ENCODE results near the gene NDUFC1.
"Not testable (repeated sequence)": the region's sequence is repeated elsewhere in the genome, so short reads cannot be mapped to it uniquely, and the experiment has no call there.

NDUFC1 gene

DNA sequence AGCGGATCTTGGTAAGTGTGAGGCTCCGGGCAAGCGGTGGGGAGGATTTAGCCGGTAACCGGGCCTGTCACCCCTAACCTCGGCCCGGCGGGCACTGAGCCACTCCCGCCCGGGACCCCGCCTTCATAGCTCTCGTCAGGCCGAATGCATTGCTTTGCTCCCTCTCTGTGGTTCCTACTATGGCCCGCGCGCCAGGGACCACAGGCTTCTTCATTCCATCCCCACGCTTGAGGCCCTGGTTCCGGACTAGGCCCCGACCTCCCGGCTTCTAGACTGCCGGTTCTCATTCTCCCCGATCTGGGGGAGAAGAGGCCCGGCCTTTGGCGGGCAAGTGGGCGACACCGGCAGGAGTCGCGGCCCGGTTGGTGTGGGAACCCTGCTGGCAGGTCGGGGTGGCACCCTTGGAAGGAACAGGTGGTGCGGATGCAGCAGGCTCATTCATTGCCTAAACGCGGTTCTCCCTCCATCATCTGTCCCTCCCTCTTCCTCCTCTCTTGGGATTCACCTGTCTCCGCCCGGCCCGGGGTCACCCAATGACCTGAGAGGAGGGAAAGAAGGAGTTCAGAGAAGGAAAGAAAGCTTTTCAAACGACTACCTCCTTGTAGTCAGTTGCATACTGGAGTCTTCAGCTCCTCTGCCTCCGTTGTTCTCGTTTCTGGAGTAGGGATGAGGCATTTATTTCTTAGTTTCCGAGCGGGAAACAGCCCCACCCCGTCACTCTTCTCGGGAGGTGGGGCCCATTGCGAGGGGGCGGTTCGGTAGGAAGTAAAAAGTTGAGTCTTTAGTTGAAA is at the start of gene NDUFC1:
Gene NDUFC1 (minus strand): TSS at position 657 of the 791 bp plus-strand sequence. CDS start 6,679 bp downstream, outside the sequence.
- peak; percentile 54 for DNase-seq (ENCODE audit: low spot score)

DNA sequence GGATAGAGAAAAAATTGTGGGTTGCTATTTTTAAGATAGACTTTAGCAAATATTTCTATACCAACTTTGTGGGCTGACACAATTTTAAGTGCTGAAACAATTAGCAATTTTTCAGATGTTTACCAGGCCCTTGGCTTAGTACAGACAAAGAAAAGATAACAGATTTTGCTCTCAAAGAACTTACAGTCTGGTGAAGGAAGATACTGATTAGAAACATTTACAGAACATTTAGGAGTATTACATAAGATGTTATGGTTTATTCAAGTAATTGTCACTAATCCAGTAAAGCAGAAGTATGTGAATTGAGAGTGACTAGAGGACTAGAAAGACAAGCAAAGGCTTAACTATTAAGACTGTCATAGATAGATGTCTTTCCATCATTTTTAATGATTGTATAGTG is 35.3 kb upstream of the NDUFC1 start:
- DNase-seq (ENCODE audit: low spot score), result no peak

DNA sequence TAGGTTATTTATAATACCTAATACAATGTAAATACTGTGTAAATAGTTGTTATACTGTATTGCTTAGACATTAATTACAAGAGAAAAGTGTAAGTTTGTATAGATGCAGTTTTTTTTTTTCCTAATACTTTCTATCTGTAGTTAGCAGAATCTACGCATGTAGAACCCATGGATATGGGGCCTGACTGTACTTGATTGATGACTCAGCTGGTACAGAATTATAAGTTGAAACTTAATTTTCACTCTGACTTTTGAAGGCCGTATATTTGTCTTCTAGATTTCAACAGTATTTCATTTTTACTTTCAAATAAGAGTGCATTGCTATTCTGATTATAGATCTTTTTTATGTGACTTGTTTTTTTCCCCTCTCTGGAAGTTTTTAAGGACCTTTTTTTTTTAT is 30.8 kb upstream of the NDUFC1 start:
- DNase-seq (ENCODE audit: low spot score), result no peak

DNA sequence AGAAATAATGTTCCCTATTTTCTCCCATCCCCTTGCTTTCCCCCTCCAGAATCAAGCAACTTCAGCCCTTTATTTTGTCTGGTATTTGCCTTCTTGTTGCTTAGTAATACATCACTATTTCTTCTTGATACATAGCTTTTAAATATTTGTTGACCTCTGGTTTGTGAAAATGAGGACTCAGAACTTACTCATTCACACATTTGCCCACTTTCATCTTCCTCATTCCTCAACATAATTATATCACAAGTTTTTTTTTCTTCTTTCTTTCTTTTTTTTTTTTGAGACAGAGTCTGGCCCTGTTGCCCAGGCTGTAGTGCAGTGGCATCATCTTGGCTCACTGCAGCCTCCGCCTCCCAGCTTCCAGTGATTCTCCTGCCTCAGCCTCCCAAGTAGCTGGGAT is 28.9 kb upstream of the NDUFC1 start:
- no peak for DNase-seq (ENCODE audit: low spot score)

DNA sequence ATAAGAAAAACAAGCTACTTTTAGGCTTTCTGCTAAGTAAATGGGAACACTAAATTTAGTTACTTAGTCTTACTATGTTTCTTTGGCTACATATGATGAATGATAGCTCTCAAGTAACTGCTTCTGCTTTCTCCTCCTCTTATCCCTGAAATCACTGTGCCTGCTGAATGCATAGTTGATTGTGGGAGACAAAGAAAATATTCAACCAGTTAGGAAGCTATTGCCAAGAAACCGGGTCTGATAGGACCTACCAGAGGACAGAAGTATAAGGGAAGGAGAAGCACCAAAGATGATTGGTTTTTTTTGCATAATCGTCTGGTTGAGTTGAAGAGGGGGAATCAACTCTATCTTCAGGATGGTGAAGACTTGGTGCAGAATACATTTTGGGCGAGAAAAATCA is 28.0 kb upstream of the NDUFC1 start:
- DNase-seq (ENCODE audit: low spot score), result no peak

DNA sequence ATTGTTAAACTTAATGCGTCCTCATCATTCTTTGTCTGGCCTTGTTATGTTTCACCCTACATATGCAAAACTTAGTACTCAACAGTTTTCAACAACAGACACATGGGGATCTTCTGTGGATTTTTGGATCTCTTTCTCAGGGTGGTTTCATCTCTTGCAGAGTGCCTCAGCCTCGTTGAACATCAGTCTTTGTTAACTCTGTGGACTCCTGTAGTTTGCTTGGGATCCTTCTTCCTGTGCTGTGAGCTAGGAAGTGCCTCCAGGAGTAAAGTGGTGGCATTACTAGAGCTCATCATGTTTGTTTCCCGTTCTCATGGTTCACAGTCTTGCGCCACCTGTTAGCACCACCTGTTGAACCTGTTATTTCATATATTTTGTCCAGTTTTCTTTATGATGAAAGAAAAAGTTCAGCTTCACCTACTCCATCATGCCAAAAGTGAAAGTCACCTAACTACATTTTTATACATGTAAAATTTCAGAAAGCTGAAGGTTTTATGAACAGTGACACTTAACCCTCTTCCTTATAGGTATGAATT is 27.5 kb upstream of the NDUFC1 start:
- no peak for DNase-seq (ENCODE audit: low spot score)

DNA sequence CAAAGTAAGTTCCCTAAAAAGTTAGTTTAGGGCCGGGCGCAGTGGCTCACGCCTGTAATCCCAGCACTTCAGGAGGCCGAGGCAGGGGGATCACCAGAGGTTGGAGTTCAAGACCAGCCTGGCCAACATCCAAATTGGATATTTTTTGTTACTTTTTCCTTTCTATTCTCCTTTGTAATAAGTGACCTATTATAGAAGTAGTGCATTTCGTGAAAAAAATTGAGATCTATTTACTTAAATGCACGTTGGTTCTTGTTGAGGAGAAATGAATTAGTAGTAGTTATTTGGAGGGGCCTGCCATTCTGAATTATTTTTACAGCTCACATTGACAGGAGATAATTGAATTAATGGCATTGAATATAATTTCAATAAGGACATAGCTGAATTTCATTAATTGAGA is 22.3 kb upstream of the NDUFC1 start:
- no peak for DNase-seq (ENCODE audit: low spot score)

DNA sequence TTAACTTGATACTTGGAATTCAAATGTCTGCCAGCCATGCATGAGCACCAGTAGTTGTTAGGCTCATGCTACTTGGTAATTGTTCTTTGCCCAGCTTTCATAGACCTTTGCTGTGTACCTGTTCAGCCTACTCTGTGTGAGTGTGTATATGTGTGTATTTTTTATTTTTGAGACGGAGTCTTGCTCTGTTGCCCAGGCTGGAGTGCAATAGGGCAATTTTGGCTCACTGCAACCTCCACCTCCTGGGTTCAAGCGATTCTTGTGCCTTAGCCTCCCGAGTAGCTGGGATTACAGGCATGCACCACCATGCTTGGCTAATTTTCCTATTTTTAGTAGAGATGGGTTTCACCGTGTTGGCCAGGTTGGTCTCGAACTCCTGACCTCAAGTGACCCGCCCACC is 20.3 kb upstream of the NDUFC1 start:
- DNase-seq (ENCODE audit: low spot score), result not testable (repeated sequence)

DNA sequence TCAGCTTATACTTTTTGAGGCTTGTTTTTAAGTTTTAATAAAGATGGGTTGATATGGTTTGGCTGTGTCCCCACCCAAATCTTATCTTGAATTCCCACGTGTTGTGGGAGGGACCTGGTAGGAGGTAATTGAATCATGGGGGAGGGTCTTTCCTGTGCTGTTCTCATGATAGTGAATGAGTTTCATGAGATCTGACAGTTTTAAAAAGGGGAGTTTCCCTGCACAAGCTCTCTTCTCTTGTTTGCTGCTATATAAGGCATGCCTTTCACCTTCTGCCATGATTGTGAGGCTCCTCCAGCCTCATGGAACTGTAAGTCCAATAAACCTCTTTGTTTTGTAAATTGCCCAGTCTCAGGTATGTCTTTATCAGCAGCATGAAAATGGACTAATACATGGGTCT is 19.8 kb upstream of the NDUFC1 start:
- DNase-seq (ENCODE audit: low spot score), result not testable (repeated sequence)

DNA sequence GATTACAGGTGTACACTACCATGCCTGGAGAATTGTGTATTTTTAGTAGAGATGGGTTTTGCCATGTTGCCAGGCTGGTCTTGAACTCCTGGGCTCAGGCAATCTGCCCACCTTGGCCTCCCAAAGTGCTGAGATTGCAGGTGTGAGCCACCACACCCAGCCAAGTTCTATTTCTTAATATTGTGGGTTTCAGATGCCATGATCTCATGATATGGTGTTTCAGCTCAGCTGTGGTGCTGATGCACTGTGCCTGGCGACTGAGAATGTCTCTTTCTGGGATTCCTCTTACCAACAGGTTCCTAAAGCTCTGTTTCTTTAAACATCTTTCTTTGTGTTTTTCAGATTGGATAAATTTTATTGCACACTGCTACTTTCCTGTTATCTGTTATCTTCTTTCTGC is 17.3 kb upstream of the NDUFC1 start:
- no peak for DNase-seq (ENCODE audit: low spot score)

DNA sequence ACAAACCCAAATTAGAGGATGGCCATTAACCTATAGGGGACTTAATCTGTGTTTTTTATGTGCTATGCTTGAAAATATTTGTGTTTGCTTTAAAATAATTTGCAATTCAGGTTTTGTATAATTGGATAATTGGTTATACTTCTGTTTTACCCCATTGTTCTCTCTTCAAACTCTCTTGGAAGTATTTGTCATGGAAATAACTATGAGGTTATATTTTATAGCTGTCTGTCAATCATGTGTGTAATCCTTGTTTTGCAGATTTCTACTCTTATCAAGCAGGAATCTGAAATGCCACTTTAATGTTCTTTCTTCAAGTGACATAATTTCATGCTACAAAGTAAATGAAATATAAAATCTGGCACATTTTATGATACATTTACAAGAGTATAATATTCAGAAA is 15.4 kb upstream of the NDUFC1 start:
- no peak for DNase-seq (ENCODE audit: low spot score)

DNA sequence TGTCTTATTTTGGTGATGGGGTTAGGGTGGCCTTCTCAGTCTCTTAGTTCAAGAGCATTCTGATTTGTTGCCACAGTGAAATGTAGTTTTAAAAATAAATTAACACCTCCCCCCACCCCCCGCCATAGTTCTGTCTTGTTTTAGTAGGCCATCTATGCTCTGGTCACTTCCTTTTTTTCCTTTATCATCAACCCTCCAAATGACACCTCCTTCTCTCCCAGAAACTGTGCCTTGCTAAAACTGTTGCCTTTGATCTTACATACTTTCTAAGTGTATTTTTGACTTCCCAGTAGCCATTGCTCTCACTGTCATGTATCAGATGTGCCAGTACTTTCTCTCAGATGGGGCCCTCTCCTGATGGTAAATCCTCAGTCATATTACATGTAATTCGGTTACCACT is 14.5 kb upstream of the NDUFC1 start:
- DNase-seq (ENCODE audit: low spot score), result no peak

DNA sequence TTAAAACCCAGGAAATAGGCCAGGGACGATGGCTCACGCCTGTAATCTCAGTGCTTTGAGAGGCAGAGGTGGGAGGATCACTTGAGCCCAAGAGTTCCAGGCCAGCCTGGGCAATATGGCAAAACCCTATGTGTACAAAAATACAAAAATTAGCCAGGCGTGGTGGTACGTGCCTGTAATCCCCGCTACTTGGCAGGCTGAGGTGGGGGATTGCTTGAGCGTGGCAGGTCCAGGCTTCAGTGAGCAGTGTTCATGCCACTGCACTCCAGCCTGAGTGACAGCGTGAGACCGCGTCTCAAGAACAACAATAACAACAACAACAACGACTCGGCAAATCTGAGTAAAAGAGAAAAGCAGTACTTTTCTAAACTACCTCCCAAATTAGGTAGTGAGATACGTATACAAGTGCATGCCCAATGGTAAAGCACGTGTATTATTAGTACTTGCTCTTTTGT is 13.0 kb upstream of the NDUFC1 start:
- DNase-seq (ENCODE audit: low spot score), result no peak

DNA sequence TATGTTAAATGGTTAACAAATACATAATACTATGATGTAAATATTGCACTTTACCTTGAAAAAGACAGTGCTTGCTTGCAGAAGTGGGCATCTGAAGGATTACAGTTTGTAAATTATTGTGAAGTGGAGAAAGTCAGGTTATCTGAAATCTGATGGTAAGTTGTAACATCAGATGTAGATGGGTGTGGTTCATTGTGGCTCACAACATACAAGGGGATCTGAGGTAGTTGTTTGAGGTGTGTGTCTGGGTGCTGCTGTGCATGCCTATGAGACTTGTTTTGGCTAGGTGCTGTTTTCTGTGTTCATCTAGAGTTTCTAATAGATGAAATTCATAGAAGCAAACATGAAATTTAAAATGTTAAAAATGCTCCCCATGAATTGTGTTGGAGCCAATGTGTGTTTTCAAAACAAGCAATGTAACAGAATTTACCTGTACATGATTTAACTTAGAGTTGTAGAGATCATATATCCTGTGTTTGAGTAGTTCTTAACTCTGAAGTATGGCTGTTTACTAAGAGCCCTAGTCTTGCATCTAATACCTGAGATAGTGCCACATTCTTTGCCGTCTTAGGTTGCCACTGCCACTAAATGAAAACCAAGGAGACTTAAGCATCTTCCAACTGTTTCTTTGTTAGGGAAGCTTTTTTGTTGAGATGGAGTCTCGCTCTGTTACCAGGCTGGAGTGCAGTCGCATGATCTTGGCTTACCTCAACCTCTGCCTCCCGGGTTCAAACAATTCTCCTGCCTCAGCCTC is 11.9 kb upstream of the NDUFC1 start:
- DNase-seq (ENCODE audit: low spot score), result no peak

DNA sequence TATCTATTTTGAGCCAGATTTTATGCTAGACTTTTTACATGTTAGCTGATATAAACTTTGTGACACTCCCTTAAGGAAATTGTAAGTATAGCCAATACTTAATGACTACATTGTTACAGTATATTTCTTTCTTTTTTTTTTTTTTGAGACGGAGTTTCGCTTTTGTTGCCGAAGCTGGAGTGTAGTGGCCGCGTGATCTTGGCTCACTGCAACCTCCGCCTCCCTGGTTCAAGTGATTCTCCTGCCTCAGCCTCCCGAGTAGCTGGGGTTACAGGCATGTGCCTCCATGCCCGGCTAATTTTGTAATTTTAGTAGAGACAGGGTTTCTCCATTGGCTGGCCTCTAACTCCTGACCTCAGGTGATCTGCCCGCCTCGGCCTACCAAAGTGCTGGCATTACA is 11.1 kb upstream of the NDUFC1 start:
- DNase-seq (ENCODE audit: low spot score), result not testable (repeated sequence)

DNA sequence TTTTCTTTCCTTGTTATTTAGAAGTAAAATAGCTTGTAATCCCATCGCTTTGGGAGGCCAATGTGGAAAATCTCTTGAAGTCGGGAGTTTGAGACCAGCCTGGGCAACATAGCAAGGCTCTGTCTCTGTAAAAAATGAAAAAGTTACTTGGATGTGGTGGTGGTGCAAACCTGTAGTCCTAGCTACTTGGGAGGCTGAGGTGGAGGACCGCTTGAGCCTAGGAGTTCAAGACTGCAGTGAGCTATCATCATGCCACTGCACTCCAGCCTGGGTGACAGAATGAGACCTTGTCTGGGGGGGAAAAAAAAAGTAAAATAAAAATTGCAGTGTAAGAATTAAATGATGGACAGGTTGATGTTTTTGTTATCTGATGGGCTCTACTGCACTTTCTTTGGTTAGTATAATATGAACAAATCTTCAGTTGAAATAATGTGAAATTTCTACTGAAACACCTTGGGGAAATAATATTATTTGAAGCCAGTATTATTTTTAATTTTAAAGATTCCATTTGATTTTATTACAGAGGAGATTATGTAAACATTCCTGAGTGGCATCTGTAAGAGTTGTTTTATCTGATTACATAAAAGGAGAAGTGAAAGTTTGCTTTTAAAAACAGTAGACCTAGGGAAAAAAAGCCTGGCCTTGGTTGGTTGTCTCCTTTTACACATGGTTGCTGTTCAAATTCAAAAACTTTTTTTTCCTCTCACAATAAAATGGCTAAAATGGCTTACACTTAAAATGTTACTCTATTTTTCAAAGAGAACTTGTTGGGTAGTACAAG is 10.5 kb upstream of the NDUFC1 start:
- no peak for DNase-seq (ENCODE audit: low spot score)

DNA sequence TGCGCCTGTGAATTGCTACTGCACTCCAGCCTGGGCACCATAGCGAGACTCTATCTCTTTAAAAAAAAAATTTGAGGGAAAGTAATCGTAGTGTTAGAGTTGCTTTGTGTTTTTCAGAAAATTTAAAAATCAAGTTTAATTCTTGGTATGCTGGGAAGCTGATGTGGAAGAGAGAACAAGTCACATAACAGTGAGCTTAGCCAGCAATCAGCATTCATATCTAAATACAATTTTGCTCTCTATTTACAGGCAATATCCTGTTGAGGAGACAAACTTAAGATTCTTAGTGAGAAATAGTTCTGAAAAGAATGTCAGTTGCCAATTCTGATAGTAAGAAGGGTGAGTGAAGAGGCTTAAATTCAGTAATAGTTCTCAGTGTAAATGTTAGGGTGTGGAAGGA is 9.6 kb upstream of the NDUFC1 start:
- DNase-seq (ENCODE audit: low spot score), result no peak

DNA sequence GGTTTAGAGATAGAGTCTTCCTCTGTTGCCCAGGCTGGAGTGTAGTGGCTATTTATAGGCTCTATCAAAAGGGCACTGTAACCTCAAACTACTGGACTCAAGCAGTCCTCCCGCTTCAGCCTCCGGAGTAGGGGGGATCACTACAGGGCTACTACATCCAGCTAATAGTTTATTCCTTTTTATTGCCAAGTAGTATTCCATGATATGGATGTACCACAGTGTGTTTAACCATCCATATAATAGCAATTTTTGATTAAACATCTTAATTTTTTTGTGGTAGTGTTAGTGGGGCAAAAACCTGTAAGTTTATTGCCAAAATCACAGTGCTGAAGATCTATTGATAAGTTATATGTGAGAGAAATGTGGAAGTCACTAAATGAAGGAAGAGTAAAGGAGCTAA is 2.6 kb upstream of the NDUFC1 start:
- DNase-seq (ENCODE audit: low spot score), result no peak

DNA sequence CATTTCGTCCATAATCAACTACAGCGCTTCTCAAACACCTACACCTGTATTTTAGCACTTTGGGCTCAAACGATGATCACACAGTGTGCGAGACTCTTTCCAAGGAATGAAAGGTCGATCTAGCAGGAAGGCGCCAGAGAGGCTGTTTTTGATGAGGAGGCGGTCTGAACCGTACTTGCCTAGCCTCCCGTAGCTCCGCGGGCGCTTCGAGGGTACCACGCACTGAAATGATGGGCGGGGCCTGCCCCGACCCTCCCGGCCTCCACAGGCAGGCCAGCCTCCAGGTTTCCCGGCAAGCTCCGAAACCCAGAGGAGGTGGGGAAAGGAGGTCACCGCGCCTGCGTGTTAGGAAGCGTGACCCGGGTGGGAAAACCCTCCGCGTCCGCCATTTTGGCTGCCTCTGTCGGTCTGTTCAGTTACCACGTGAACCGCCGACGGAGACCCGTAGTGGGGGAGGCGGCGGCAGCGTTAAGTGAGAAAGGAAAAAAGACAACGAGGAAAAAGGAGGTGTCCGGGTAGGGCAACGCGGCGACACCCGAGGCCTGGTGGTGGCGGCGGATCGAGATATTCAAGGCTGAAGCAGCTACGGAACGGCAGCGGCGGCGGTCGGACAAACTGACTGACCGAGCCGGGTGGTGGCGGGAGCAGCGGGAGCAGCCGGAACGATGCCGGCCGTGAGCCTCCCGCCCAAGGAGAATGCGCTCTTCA is 1.0 kb downstream of the NDUFC1 start, which contains the start of gene NAA15:
Gene NAA15 (plus strand): TSS at position 393 of the 708 bp plus-strand sequence. CDS start 273 bp downstream, at position 666.
- DNase-seq (ENCODE audit: low spot score), result peak; percentile 98

DNA sequence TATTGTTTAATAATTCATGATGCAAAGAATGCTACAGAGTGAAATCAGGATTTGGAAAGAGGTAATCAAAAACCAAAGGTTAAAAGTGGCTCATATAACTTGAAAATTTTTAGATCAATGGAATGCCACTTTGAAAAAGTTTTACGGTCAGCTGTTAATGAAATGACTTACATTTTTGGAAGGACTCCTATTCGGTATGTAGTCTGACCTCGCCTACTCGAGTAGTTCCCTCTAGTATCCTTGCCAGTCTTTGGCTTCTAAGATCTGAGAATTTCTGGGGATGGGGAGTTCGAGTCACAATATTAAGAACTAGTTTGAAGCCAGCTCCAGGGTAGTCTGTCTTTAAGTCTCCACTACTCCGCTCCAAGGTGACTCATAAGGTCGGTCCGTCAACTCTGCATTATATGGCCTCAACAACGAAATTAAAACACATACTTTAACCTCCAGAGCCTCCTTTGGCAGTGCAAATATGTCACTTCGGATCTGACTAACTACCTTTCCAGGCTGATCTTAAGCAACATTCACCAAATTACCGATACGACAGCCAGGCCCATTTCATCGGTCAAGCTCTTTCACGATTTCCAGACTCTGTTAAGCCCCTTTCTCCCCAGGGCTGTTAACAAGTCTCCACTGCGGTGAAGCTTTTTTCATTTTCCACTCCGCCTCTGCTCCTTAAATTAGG is 1.7 kb downstream of the NDUFC1 start:
- DNase-seq (ENCODE audit: low spot score), result peak; percentile 54

DNA sequence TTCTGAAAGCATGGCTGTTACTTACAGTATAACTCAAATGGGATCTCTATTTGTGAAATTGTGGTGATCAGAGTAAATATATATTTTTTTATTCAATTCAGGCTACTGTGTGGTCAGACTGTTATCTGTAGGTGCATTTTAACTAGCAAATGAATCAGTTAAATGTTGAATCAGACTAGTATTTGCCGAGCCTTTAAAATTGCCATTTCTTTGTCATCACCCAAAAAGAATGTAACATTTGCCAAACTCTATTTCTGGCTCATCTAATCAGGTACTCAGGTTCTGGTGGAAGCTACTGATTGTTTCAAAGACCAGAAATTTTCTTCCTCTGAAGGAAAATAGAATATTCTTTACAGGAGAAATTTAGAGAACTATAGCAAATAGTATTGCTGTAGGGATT is 2.7 kb downstream of the NDUFC1 start:
- no peak for DNase-seq (ENCODE audit: low spot score)
